Activated CD4-positive, alpha-beta memory T cell treated with anti-CD3 and anti-CD28 coated beads for 36 hours (primary cell): ENCODE measurements around the gene BHLHA15. TPM values are rescaled to one million over a fixed set of nuclear protein-coding genes. Genes with fewer than 3 reads are reported as not detected.

Source experiments
- total RNA-seq, 2 experiments: library from RNA; stranded (reverse); gene quantifications; one replicate each; pipeline ENCODE4 v1.2.3, GENCODE V29; 2021

Gene BHLHA15
- total RNA-seq, 2 experiments from 2014 or later: 0.67 TPM; not detected in 1

Other genes starting within 250 kb of the BHLHA15 start
- not detected for gene OCM2, start 221.2 kb upstream of the BHLHA15 start, total RNA-seq
- 10 to 100 TPM; 10.6 to 10.8 TPM for gene LMTK2, start 104.6 kb upstream of the BHLHA15 start, total RNA-seq
- 10 to 100 TPM; 34.5 to 35.3 TPM for gene TECPR1, start 40.8 kb downstream of the BHLHA15 start, total RNA-seq
- 10 to 100 TPM; 52.0 to 52.9 TPM for gene BRI3, start 70.2 kb downstream of the BHLHA15 start, total RNA-seq
- gene BAIAP2L1, start 189.7 kb downstream of the BHLHA15 start, total RNA-seq: 1 to 10 TPM; 3.2 to 4.5 TPM